Suprapubic skin (tissue), 3 donors: ENCODE data around the gene REPIN1.

Source experiments
- POLR2AphosphoS5 ChIP-seq, 3 donors: sonication (generic); formaldehyde crosslinking; IDR thresholded peaks; one replicate each; pipeline ENCODE4 v1.6.1; 2017; ENCODE audit warnings: antibody characterized with exemption in 3 of 3
- TF ChIP-seq, protein P1 (sequence below), 2 donors: fragments of 200-600 bp in 1 of 2; fragments of 450-650 bp in 1 of 2; sonication (generic) in 1 of 2; IDR thresholded peaks; one replicate each; pipeline ENCODE4 v1.5.1; 2016 to 2019; ENCODE audit warnings: antibody characterized with exemption in 2 of 2, mild to moderate bottlenecking in 1 of 2, moderate library complexity in 1 of 2

- no peak for TF ChIP-seq POLR2AphosphoS5 (IDR thresholded peaks at IDR 0.05)
- TF ChIP-seq, protein P1, sequence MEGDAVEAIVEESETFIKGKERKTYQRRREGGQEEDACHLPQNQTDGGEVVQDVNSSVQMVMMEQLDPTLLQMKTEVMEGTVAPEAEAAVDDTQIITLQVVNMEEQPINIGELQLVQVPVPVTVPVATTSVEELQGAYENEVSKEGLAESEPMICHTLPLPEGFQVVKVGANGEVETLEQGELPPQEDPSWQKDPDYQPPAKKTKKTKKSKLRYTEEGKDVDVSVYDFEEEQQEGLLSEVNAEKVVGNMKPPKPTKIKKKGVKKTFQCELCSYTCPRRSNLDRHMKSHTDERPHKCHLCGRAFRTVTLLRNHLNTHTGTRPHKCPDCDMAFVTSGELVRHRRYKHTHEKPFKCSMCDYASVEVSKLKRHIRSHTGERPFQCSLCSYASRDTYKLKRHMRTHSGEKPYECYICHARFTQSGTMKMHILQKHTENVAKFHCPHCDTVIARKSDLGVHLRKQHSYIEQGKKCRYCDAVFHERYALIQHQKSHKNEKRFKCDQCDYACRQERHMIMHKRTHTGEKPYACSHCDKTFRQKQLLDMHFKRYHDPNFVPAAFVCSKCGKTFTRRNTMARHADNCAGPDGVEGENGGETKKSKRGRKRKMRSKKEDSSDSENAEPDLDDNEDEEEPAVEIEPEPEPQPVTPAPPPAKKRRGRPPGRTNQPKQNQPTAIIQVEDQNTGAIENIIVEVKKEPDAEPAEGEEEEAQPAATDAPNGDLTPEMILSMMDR (IDR thresholded peaks at IDR 0.05) = no peak
Measured at GRCh38 chr7:150334108-150334507, 34.5 kb upstream of the REPIN1 start.
